K562 (cell line): ENCODE results near the gene PRKAA1. TPM values are rescaled to one million over a fixed set of nuclear protein-coding genes. Genes with fewer than 3 reads are reported as not detected.
A peak's percentile ranks its signal among the peaks of the same experiment; 100 is the strongest.

Source experiments
- BRD9 ChIP-seq: fragments of 450-650 bp; IDR thresholded peaks from 2 replicates; pipeline ENCODE4 v1.6.1; 2018; ENCODE audit warnings: low read depth; ENCODE audit not compliant: partially characterized antibody
- CBX5 ChIP-seq: IDR thresholded peaks from 2 replicates; pipeline ENCODE4 v1.6.1; 2014; ENCODE audit warnings: low read depth, borderline replicate concordance
- ETS2 ChIP-seq: IDR thresholded peaks from 2 replicates; pipeline ENCODE4 v1.6.1; 2016; ENCODE audit warnings: borderline replicate concordance, missing genetic modification characterization, mild to moderate bottlenecking, moderate library complexity, missing compliant biosample characterization; ENCODE audit not compliant: poor library complexity, severe bottlenecking
- NFE2 ChIP-seq: IDR thresholded peaks from 2 replicates; pipeline ENCODE4 v1.6.1; 2014; ENCODE audit warnings: antibody characterized with exemption, low read depth
- OTX1 ChIP-seq: fragments of 450-650 bp; formaldehyde crosslinking; IDR thresholded peaks from 2 replicates; pipeline ENCODE4 v1.4.0; 2022; ENCODE audit warnings: mild to moderate bottlenecking
- POLR2AphosphoS5 ChIP-seq: IDR thresholded peaks from 2 replicates; pipeline ENCODE4 v1.6.1; 2011; ENCODE audit warnings: mild to moderate bottlenecking, low read depth, low read length, moderate library complexity; ENCODE audit not compliant: control insufficient read depth, insufficient read depth
- POLR2B ChIP-seq: fragments of 450-650 bp; IDR thresholded peaks from 2 replicates; pipeline ENCODE4 v1.6.1; 2018; ENCODE audit warnings: low read depth; ENCODE audit not compliant: partially characterized antibody
- POLR2G ChIP-seq: fragments of 200-400 bp; formaldehyde crosslinking; IDR thresholded peaks from 2 replicates; pipeline ENCODE4 v1.6.1; 2017; ENCODE audit warnings: low read depth, mild to moderate bottlenecking, antibody characterized with exemption, low read length, moderate library complexity
- RB1 ChIP-seq: fragments of 450-650 bp; IDR thresholded peaks from 2 replicates; pipeline ENCODE4 v1.6.1; 2017; ENCODE audit warnings: low read depth, mild to moderate bottlenecking
- SMAD3 ChIP-seq: fragments of 450-650 bp; formaldehyde crosslinking; conservative IDR thresholded peaks from 2 replicates; pipeline ENCODE4 v1.4.0; 2020; ENCODE audit warnings: mild to moderate bottlenecking
- TEAD4 ChIP-seq, 2 experiments: sonication (generic) in 1 of 2; formaldehyde crosslinking in 1 of 2; IDR thresholded peaks; 2 replicates each; pipeline versions ENCODE4 v1.6.1 to v1.8.0; 2012 to 2022; ENCODE audit warnings: borderline replicate concordance in 1 of 2, inconsistent platforms in 1 of 2, low read length in 1 of 2, mild to moderate bottlenecking in 1 of 2, missing genetic modification reagents in 1 of 2
- TRIM28 ChIP-seq: fragments of 450-650 bp; IDR thresholded peaks from 2 replicates; pipeline ENCODE4 v1.6.1; 2017
- ZC3H4 ChIP-seq: sonication (generic); formaldehyde crosslinking; IDR thresholded peaks from 2 replicates; pipeline ENCODE4 v1.9.0; 2021; ENCODE audit warnings: missing genetic modification reagents, borderline replicate concordance
- ZNF124 ChIP-seq: sonication (generic); formaldehyde crosslinking; IDR thresholded peaks from 2 replicates; pipeline ENCODE4 v1.8.1; 2022; ENCODE audit warnings: missing genetic modification reagents
- ZNF280A ChIP-seq: fragments of 450-650 bp; IDR thresholded peaks from 2 replicates; pipeline ENCODE4 v1.6.1; 2018; ENCODE audit warnings: mild to moderate bottlenecking, low read depth; ENCODE audit not compliant: partially characterized antibody
- polyA plus RNA-seq, 8 experiments: library from polyadenylated mRNA; depleted of rRNA in 4 of 8; stranded (reverse) in 5 of 8; unstranded in 3 of 8; fragments of >200 nt; fragmentation: Nextera tagmentation in 2 of 8; fragmentation: Illumina TruSeq in 1 of 8; extraction: Ambion mirVana in 2 of 8; extraction: Trizol in 1 of 8; gene quantifications; 2 replicates each; pipeline versions ENCODE4 v1.2.1 to v1.2.3, GENCODE V29; 2011 to 2014; ENCODE audit warnings: inconsistent platforms in 1 of 8, missing spikeins in 1 of 8
- total RNA-seq, 7 experiments: library from RNA; depleted of rRNA in 6 of 7; stranded (reverse); fragments of >200 nt in 6 of 7; fragmentation: Illumina TruSeq in 2 of 7; extraction: Trizol in 2 of 7; gene quantifications; 2 replicates each; pipeline versions ENCODE4 v1.2.1 to v1.2.3, GENCODE V29; 2011 to 2021; ENCODE audit warnings: low replicate concordance in 1 of 7
- TF ChIP-seq, protein P1 (sequence below), 2 experiments: fragments of 450-650 bp; IDR thresholded peaks; 2 replicates each; pipeline ENCODE4 v1.6.1; 2018; ENCODE audit warnings: mild to moderate bottlenecking in 2 of 2, low read depth in 1 of 2; ENCODE audit not compliant: partially characterized antibody in 2 of 2
- TF ChIP-seq, protein P2 (sequence below): sonication (generic); formaldehyde crosslinking; IDR thresholded peaks from 2 replicates; pipeline ENCODE4 v1.8.0; 2022; ENCODE audit warnings: missing genetic modification reagents, mild to moderate bottlenecking, moderate library complexity, borderline replicate concordance
- TF ChIP-seq, protein P3 (sequence below): sonication (generic); formaldehyde crosslinking; IDR thresholded peaks from 2 replicates; pipeline ENCODE4 v1.8.1; 2023; ENCODE audit warnings: mild to moderate bottlenecking, missing genetic modification reagents

Gene PRKAA1
- total and polyA plus RNA-seq, 9 of the 15 experiments (the other 6 are each of a cell fraction or from before 2014, with no cell fraction given) = 24.5 to 84.0 (median 51.4) TPM

GRCh38 chr5:40797273-40798011 lies 732 bp downstream of the PRKAA1 start (continued):
- TF ChIP-seq RB1 (no peak; the same call in 1 of the 2 replicates), TRIM28 (no peak), BRD9 (no peak), NFE2 (no peak), ETS2 (tag) (no peak), OTX1 (CRISPR knock-in tag) (no peak), CBX5 (no peak), POLR2G (no peak), POLR2B (no peak), TEAD4 (IDR thresholded peaks at IDR 0.05; ENCODE audit: low read length) (no peak; the same call in 1 of the 2 replicates), TEAD4 (CRISPR knock-in tag; IDR thresholded peaks at IDR 0.05; ENCODE audit: borderline replicate concordance) (no peak), ZC3H4 (CRISPR knock-in tag) (no peak), ZNF124 (no peak), SMAD3 (CRISPR knock-in tag) (no peak), ZNF280A (no peak), POLR2AphosphoS5 (0 out of 2 replicates have a peak, but pooled peaks have one; percentile 2)
- TF ChIP-seq, protein P1, sequence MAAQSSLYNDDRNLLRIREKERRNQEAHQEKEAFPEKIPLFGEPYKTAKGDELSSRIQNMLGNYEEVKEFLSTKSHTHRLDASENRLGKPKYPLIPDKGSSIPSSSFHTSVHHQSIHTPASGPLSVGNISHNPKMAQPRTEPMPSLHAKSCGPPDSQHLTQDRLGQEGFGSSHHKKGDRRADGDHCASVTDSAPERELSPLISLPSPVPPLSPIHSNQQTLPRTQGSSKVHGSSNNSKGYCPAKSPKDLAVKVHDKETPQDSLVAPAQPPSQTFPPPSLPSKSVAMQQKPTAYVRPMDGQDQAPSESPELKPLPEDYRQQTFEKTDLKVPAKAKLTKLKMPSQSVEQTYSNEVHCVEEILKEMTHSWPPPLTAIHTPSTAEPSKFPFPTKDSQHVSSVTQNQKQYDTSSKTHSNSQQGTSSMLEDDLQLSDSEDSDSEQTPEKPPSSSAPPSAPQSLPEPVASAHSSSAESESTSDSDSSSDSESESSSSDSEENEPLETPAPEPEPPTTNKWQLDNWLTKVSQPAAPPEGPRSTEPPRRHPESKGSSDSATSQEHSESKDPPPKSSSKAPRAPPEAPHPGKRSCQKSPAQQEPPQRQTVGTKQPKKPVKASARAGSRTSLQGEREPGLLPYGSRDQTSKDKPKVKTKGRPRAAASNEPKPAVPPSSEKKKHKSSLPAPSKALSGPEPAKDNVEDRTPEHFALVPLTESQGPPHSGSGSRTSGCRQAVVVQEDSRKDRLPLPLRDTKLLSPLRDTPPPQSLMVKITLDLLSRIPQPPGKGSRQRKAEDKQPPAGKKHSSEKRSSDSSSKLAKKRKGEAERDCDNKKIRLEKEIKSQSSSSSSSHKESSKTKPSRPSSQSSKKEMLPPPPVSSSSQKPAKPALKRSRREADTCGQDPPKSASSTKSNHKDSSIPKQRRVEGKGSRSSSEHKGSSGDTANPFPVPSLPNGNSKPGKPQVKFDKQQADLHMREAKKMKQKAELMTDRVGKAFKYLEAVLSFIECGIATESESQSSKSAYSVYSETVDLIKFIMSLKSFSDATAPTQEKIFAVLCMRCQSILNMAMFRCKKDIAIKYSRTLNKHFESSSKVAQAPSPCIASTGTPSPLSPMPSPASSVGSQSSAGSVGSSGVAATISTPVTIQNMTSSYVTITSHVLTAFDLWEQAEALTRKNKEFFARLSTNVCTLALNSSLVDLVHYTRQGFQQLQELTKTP (IDR thresholded peaks at IDR 0.05; ENCODE audit: low read depth in 1 of 2, partially characterized antibody in 2 of 2) = no peak
- TF ChIP-seq, protein P2, sequence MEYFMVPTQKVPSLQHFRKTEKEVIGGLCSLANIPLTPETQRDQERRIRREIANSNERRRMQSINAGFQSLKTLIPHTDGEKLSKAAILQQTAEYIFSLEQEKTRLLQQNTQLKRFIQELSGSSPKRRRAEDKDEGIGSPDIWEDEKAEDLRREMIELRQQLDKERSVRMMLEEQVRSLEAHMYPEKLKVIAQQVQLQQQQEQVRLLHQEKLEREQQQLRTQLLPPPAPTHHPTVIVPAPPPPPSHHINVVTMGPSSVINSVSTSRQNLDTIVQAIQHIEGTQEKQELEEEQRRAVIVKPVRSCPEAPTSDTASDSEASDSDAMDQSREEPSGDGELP = peak; percentile 11; the same call in 1 of the 2 replicates
- TF ChIP-seq, protein P3, sequence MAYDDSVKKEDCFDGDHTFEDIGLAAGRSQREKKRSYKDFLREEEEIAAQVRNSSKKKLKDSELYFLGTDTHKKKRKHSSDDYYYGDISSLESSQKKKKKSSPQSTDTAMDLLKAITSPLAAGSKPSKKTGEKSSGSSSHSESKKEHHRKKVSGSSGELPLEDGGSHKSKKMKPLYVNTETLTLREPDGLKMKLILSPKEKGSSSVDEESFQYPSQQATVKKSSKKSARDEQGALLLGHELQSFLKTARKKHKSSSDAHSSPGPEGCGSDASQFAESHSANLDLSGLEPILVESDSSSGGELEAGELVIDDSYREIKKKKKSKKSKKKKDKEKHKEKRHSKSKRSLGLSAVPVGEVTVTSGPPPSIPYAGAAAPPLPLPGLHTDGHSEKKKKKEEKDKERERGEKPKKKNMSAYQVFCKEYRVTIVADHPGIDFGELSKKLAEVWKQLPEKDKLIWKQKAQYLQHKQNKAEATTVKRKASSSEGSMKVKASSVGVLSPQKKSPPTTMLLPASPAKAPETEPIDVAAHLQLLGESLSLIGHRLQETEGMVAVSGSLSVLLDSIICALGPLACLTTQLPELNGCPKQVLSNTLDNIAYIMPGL (CRISPR knock-in tag) = 0 out of 2 replicates have a peak, but pooled peaks have one; percentile 44
